Bronchial epithelial cell (primary cell): ENCODE results near the gene SIAE. TPM values are rescaled to one million over a fixed set of nuclear protein-coding genes. Genes with fewer than 3 reads are reported as not detected.

Experiments used
- DNase-seq: peaks from one replicate; pipeline ENCODE4 v3.0.0-alpha.2; 2010; ENCODE audit warnings: low read depth
- FAIRE-seq: peaks from 2 replicates; lab custom pipeline; 2011; peaks lifted over from hg19 to GRCh38; lab: Jason Lieb, UNC
- H3K27me3 ChIP-seq: 2 replicates; pipeline ENCODE4 v1.5.1; 2011; ENCODE audit warnings: low read length; ENCODE audit not compliant: control insufficient read depth, insufficient read depth
- H3K36me3 ChIP-seq: 2 replicates; pipeline ENCODE4 v1.5.1; 2011; ENCODE audit warnings: low read length; ENCODE audit not compliant: control insufficient read depth, insufficient read depth
- H3K4me3 ChIP-seq: 2 replicates; pipeline ENCODE4 v1.5.1; 2011; ENCODE audit warnings: mild to moderate bottlenecking, low read depth, low read length, control low read depth
- CTCF ChIP-seq: IDR thresholded peaks from 2 replicates; pipeline ENCODE4 v1.5.1; 2011; ENCODE audit warnings: mild to moderate bottlenecking, moderate library complexity, low read length, control low read depth, inconsistent platforms; ENCODE audit not compliant: insufficient read depth, severe bottlenecking
- total RNA-seq: library from RNA; depleted of rRNA; stranded (reverse); fragments of >200 nt; gene quantifications from 2 replicates; pipeline ENCODE4 v1.2.1, GENCODE V29; 2014

The SIAE gene
- total RNA-seq, 1 donor from 2014 or later: 9.0 TPM

GRCh38 chr11:124633355-124633754 lies 40.2 kb downstream of the SIAE start:
- no peak for FAIRE-seq
- H3K36me3 ChIP-seq: peaks cover 15% of the 10 kb centered on the region

GRCh38 chr11:124629961-124630360 lies 43.6 kb downstream of the SIAE start:
- TF ChIP-seq CTCF: no peak
- no peak for FAIRE-seq

More at GRCh38 chr11:124633355-124633754, 40.2 kb downstream of the SIAE start:
- peak; percentile 11 for DNase-seq
- Histone ChIP-seq H3K4me3 (no peak overlapping the region), H3K27me3 (no peaks in the 10 kb centered on the region)
- TF ChIP-seq CTCF: peak; percentile 28

GRCh38 chr11:124627546-124627945 lies 46.0 kb downstream of the SIAE start:
- DNase-seq (peak; percentile 14), FAIRE-seq (no peak)
- Histone ChIP-seq H3K27me3 (no peaks in the 10 kb centered on the region), H3K36me3 (peaks cover 26% of the 10 kb centered on the region), H3K4me3 (no peak overlapping the region)
- no peak for TF ChIP-seq CTCF

More at GRCh38 chr11:124629961-124630360, 43.6 kb downstream of the SIAE start:
- no peak for DNase-seq
- no peaks in the 10 kb centered on the region for H3K27me3 ChIP-seq
- H3K36me3 ChIP-seq: peaks cover 28% of the 10 kb centered on the region
- H3K4me3 ChIP-seq: no peak overlapping the region

GRCh38 chr11:124625504-124626168 lies 47.9 kb downstream of the SIAE start:
- FAIRE-seq (no peak), DNase-seq (no peak)
- H3K4me3 ChIP-seq: no peak overlapping the region
- no peak for TF ChIP-seq CTCF
- H3K27me3 ChIP-seq: no peaks in the 10 kb centered on the region
- peaks cover 15% of the 10 kb centered on the region for H3K36me3 ChIP-seq

- FAIRE-seq (no peak), DNase-seq (no peak)
- Histone ChIP-seq H3K36me3 (peaks cover 13% of the 10 kb centered on the region), H3K4me3 (peak overlapping the region; percentile 79), H3K27me3 (peaks cover 3% of the 10 kb centered on the region)
- TF ChIP-seq CTCF: no peak
Observed at GRCh38 chr11:124623861-124624525, 49.5 kb downstream of the SIAE start.
